ENCODE results near the gene SLFN14.
"Not testable (repeated sequence)": the region's sequence is repeated elsewhere in the genome, so short reads cannot be mapped to it uniquely, and the experiment has no call there.

The SLFN14 gene

GRCh38 chr17:35521150-35521549 is 39.5 kb downstream of the SLFN14 start:
- Mint-ChIP-seq H3K27me3 (ENCODE audit: low read depth, poor library complexity) (peaks cover 70% of the 10 kb centered on the region), H3K4me3 (no peak overlapping the region), H3K27ac (no peak overlapping the region), H3K9me3 (peaks cover 12% of the 10 kb centered on the region), H3K4me1 (no peaks in the 10 kb centered on the region), H3K36me3 (ENCODE audit: low read depth) (no peaks in the 10 kb centered on the region)
- TF ChIP-seq CTCF (IDR thresholded peaks at IDR 0.05), result no peak
- DNase-seq, result no peak

- DNase-seq, result no peak
- no peaks in the 10 kb centered on the region for H3K36me3 Mint-ChIP-seq (ENCODE audit: low read depth)
- no peak for TF ChIP-seq CTCF (IDR thresholded peaks at IDR 0.05)
- H3K4me3 Mint-ChIP-seq, result no peak overlapping the region
- peaks cover 67% of the 10 kb centered on the region for H3K27me3 Mint-ChIP-seq (ENCODE audit: low read depth, poor library complexity)
- peaks cover 9% of the 10 kb centered on the region for H3K9me3 Mint-ChIP-seq
- no peak overlapping the region for H3K27ac Mint-ChIP-seq
- H3K4me1 Mint-ChIP-seq, result no peaks in the 10 kb centered on the region
Measured at GRCh38 chr17:35519906-35520442, 40.6 kb downstream of the SLFN14 start.

GRCh38 chr17:35519439-35519838 is 41.2 kb downstream of the SLFN14 start:
- Mint-ChIP-seq H3K27me3 (ENCODE audit: low read depth, poor library complexity) (peaks cover 67% of the 10 kb centered on the region), H3K4me1 (no peaks in the 10 kb centered on the region), H3K36me3 (ENCODE audit: low read depth) (no peaks in the 10 kb centered on the region), H3K9me3 (peaks cover 7% of the 10 kb centered on the region), H3K4me3 (no peak overlapping the region), H3K27ac (no peak overlapping the region)
- DNase-seq, result no peak
- no peak for TF ChIP-seq CTCF (IDR thresholded peaks at IDR 0.05)

GRCh38 chr17:35518431-35518830 is 42.2 kb downstream of the SLFN14 start:
- not testable (repeated sequence) for H3K4me3 Mint-ChIP-seq; H3K27ac Mint-ChIP-seq; DNase-seq; H3K9me3 Mint-ChIP-seq; H3K4me1 Mint-ChIP-seq; H3K36me3 Mint-ChIP-seq (ENCODE audit: low read depth)
- H3K27me3 Mint-ChIP-seq (ENCODE audit: low read depth, poor library complexity), result peaks cover 66% of the 10 kb centered on the region

GRCh38 chr17:35515027-35515426 is 45.6 kb downstream of the SLFN14 start:
- H3K4me3 Mint-ChIP-seq, result no peak overlapping the region
- no peaks in the 10 kb centered on the region for H3K36me3 Mint-ChIP-seq (ENCODE audit: low read depth)
- H3K27ac Mint-ChIP-seq, result no peak overlapping the region
- no peak for TF ChIP-seq CTCF (IDR thresholded peaks at IDR 0.05)
- peaks cover 63% of the 10 kb centered on the region for H3K27me3 Mint-ChIP-seq (ENCODE audit: low read depth, poor library complexity)
- H3K9me3 Mint-ChIP-seq, result peaks cover 10% of the 10 kb centered on the region
- H3K4me1 Mint-ChIP-seq, result no peaks in the 10 kb centered on the region
- no peak for DNase-seq

GRCh38 chr17:35514564-35514963 is 46.1 kb downstream of the SLFN14 start:
- Mint-ChIP-seq H3K27ac (no peak overlapping the region), H3K36me3 (ENCODE audit: low read depth) (no peaks in the 10 kb centered on the region), H3K9me3 (peaks cover 14% of the 10 kb centered on the region), H3K4me1 (no peaks in the 10 kb centered on the region), H3K27me3 (ENCODE audit: low read depth, poor library complexity) (peaks cover 63% of the 10 kb centered on the region), H3K4me3 (no peak overlapping the region)
- DNase-seq, result no peak
- TF ChIP-seq CTCF (IDR thresholded peaks at IDR 0.05), result no peak

All from nephron progenitor cell (in vitro differentiated cells).